LNCAP (cell line): ENCODE measurements around the gene CDC25B.

Experiments used
- TF ChIP-seq, protein P1 (sequence below): fragments of 450-650 bp; IDR thresholded peaks from 2 replicates; pipeline ENCODE4 v1.5.1; 2017; ENCODE audit warnings: mild to moderate bottlenecking

The CDC25B gene

DNA sequence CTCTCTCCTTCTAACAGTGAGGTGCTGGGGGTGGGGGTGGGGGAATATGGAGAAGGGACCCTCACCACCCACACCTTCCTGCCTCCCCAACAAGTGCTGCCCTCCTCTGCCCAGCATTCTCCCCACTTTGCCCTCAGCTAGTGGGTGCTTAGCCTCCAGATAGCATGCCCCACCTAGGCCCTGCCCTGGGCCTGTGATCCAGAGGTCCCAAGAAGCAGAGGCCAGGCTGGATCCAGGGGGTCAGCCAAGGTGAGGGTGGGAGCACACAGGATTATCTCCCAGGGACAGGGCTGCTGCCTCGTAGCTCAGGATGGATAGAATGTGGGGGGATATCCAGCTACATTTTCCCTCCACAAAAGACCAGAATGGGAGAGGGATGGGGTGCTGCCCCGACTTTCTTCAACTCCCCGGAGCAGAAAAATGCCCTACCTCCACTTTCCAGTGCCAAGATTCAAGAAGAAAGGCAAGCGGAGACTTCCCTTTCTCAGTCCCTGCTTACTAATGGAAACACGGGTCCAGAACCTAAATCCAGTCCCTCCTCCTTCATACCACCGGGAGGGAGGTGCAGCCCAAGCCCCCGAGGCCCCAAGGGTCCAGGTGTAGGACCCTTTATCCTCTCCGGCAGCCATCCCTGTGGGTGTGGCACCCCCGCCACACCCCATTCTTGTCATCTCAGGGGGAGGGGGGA lies 29.5 kb upstream of the CDC25B start:
- TF ChIP-seq, protein P1, sequence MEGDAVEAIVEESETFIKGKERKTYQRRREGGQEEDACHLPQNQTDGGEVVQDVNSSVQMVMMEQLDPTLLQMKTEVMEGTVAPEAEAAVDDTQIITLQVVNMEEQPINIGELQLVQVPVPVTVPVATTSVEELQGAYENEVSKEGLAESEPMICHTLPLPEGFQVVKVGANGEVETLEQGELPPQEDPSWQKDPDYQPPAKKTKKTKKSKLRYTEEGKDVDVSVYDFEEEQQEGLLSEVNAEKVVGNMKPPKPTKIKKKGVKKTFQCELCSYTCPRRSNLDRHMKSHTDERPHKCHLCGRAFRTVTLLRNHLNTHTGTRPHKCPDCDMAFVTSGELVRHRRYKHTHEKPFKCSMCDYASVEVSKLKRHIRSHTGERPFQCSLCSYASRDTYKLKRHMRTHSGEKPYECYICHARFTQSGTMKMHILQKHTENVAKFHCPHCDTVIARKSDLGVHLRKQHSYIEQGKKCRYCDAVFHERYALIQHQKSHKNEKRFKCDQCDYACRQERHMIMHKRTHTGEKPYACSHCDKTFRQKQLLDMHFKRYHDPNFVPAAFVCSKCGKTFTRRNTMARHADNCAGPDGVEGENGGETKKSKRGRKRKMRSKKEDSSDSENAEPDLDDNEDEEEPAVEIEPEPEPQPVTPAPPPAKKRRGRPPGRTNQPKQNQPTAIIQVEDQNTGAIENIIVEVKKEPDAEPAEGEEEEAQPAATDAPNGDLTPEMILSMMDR = no peak

GRCh38 chr20:3767110-3767426 lies 29.0 kb upstream of the CDC25B start:
- TF ChIP-seq, protein P1 = no peak

GRCh38 chr20:3767427-3768341 lies 28.4 kb upstream of the CDC25B start, which contains the start of gene ADISSP:
TSS of gene ADISSP (minus strand) at chr20:3767753. CDS start at chr20:3760100, 7,653 bp downstream.
- TF ChIP-seq, protein P1 = no peak

DNA sequence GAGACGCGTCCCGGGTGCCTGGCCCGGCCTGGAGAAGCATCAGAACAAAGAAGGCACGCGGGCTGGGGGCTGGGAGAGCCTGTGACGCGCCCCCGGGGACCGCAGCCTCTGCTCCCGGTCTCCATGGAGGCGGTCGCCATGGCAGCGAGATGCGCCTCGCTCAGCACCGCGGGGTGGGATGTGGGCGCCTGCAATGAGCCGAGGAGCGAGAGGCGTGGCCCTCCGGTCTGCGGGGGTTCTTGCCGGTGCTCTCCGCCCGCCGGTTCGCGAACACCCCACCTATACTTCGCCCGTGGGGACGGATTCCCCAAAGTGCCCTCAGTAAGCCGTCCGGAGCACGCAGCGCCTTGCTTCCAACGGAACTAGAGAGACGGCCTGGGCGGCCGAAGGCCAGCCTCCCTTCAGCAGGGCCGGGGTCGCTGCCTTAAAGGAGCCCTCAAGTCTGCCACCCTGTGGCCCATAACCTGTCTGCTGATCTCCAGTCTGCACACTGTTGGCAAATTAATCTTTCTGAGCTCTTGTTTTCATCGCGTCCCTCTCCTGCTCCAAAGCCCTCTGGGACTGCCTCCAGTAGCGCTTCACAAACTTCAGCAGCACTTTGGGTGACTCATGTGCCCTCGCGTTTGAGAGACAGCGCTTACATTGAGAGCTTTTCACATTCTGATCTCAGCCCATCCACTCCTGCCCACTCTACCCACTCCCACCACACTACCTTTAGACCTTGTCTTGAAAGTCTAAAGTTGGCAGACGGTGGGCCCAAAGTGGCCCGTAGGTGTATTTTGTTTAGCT lies 27.6 kb upstream of the CDC25B start:
- TF ChIP-seq, protein P1 = peak; percentile 64

DNA sequence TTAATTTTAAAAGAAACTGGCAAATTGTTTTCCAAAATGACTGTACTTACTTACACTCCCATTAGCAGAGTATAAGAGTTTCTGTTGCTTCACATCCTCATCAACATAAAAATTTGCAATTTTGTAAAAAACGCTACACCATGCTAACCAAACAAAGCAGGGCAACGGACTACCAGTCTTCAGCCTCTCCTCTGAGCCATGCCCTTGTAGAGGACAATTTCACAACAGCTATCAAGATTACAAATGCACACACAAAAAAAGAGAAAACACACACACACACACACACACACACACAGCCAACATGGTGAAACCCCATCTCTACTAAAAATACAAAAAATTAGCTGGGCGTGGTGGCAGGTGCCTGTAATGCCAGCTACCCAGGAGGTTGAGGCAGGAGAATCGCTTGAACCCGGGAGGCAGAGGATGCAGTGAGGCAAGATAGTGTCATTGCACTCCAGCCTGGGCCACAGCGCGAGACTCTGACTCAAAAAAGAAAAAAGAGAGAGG lies 24.5 kb upstream of the CDC25B start:
- TF ChIP-seq, protein P1 = no peak

DNA sequence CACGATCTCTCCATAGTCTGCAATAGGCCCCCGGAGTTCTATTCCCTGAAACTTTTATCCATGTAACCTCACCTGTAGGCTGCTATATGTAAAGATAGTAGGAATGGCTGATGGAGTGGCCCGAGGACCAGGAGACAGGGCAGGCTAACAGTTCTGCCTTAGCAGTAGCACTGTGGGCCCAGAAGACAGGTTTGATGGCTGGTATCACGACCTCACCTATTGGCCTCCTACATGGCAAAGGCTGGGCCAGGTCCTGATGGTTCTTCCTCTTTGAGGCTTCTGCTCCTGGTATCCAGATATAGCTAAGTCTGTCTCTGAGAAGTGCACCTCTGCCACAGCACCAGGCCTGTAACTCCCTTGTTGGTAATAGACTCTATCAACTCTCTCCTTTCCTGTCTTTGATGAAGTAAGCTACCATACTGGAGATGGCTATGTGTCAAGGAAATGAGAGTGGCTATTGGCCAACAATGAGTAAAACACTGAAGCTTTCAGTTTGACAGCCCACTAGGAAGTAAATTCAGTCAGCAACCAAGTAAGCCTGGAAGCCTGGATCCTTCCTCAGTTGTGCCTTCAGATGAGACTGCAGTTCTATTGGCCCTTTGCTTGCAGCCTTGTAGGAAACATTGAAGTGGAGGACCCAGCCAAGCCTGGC lies 20.5 kb upstream of the CDC25B start:
- TF ChIP-seq, protein P1 = no peak

DNA sequence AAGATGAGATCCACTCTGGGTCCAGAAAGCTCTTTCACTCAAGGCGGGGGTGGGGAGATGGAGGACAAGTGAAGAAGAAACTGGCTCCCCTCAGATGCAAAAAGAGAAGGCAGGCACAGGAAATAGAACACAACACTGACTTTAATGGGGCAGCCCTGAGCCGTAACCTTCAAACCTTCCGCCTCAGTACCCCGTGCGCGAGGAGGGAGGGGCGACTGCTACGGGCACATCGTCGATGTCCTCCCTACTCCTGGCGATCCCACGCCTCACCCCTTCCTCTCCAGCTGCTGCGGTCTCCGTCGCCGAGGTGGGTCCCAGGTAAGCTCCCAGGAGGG lies 18.8 kb upstream of the CDC25B start:
- TF ChIP-seq, protein P1 = no peak
